ENCODE data around the gene NR2C2.

- TF ChIP-seq GATA3 (IDR thresholded peaks at IDR 0.05; ENCODE audit: low read depth, low read length) (no peak), GATA2 (IDR thresholded peaks at IDR 0.05; ENCODE audit: low read depth, low read length) (no peak)
These were observed 8.4 kb upstream of the NR2C2 start for GRCh38 chr3:14938954-14939353.

Measured in SH-SY5Y (cell line).